GM19463 (cell line): ENCODE data around the gene NELL1.
"Not testable (repeated sequence)": the region's sequence is repeated elsewhere in the genome, so short reads cannot be mapped to it uniquely, and the experiment has no call there.

Source experiments
- ATAC-seq: cut with Tn5 transposase; IDR thresholded peaks from one replicate; pipeline ENCODE4 v1.9.1; 2021; ENCODE audit warnings: mild to moderate bottlenecking, moderate library complexity; ENCODE audit not compliant: unreplicated experiment

NELL1 gene

DNA sequence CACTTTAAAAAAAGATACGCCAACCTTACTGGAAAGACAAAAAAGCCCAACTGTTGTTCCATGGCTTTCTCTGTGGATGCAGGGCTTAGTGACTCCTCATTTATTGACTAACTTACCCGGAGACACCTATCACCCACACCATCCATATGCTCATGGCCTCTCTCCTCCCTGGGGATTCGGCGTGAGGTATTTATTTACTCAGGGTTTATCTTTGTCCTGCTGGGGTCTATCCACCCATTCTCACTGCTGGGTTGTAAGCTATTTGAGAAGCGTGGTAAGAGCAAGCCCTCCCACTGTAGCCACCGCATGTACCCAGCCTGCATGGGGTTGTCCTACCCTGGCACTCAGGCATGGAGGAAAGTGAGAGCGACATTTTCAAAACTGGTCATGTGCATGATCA is 93.6 kb downstream of the NELL1 start:
- no peak for ATAC-seq

DNA sequence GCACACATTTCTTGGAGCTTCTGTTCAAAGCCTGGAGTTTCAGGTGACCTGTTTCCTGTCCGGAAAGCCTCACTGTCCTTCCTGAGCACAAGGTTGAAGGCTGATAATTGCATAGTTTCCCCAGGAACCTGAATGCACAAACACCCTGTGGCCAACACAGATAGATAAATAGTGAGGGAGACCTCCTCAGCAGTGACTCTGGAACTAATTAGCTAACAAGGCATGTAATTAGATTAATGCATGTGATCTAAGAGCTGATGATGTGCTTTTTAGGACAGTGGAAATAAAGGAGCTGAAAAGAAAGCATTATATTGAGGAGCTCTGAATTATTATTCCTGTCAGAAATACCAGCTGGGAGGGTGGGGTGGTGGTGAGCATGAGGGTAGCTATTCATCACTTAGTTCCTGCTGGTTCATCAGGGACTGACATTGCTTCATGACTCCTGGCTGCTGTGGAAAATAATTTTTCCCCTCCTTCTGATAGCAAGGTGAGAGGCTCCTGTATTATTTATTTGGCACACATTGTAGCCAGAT is 101.1 kb downstream of the NELL1 start:
- no peak for ATAC-seq

DNA sequence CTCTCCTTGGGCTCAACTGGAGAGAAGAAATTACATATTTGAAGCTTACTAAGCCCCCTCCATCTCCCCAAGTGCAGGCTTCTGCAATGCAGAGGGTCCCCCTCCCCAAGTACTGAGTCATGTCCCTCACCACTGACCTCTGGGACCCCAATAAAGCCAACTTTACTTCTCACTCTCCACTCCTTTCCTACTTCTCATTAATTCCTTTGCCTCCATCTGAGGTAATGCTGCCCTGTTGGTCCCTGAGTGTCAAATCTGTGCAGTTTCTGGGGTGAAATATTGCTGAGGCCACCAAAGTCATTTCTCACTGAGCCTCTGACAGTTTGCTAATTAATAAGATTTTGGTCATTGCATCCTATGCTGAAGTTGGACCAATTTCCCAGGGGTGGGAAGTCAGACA is 101.6 kb downstream of the NELL1 start:
- no peak for ATAC-seq

DNA sequence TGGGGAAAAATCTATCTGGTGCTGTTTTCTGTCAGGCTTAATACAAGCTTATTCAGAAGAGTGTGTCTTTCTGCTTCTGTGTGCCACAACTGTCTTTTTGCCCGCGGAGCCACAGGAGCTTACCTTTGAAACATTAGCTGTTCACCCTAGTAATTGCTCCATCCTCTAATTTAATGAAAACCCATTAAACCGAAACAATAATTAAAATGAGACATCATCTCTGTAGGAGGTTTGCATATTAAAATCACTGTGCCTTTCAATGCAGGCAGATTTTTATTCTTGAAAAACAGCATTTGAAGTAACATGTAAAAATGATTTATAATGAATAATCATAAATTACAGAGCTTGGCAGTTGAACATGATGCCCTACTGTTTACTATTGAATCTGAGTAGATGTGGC is 102.3 kb downstream of the NELL1 start:
- no peak for ATAC-seq

DNA sequence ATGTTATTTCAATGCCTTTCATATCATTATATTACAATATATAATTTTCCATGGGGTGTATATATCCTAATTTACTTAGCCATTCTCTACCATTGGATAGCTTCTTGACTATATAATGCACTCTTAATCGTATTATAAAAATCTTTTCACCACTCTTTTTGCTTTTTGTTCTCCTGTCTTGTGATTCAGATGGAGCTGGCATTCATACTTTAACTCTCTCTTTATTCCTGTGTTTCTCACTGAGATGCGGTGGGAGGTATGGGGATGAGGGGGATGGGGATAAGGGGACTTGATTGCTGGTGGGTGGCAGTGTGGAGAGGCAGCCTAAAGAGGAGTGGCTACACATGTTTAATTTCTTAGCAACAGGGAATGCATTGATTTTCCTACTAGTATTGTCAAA is 105.9 kb downstream of the NELL1 start:
- no peak for ATAC-seq

DNA sequence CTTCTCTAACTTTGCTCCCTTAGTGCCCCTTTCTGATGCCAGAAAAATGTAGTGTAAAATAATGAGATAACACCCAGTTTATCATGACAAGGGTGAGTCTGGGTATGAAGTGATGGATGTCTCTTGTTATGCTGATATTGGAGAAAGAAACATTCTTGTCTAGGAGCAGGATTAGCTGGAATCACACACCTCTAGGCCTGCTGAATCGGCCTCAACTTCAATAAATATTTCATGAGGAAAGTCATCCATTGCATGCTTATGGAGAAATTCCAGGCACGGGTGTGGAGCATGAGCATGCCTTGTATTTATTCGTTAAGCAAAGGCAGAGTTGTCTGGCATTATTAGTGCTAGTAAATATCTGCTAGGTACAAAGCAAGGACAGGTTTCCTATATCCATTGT is 113.4 kb downstream of the NELL1 start:
- no peak for ATAC-seq

DNA sequence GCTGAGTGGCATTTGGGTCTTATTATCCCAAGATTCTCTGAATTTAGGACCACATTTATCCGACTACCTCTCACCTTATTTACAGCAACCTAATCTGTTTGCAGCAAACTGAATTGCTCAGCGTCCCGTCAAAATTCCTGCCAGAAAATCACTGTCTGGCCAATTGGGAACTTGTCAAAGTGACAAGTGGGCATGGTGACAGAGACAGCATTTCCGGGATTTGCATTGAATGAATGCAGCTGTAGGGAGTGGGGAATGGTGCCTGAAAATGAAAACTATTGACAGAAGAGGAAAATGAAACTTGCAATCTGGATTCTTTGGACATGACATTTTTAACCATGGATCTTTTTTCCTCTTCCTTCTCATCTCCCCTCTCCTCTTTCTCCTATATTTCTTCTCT is 113.8 kb downstream of the NELL1 start:
- ATAC-seq = no peak

DNA sequence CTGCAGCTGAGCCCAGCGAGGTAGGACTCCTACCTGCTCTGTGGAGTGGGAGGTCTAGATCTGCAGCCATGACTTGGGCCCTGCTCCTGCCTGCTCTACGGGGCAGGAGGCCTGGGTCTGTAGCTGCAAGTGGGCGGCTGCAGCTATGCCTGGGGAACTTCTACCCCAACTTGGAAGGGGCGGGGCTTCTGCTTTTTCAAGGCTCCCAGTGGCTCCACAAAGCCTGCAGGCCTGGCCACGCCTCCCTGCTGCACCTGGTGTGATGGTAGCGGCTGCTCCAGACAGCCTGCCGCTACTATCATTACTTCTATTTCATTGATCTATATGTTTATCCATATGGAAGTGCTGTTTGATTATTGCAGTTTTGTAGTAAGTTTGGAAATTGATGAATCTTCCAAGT is 121.2 kb downstream of the NELL1 start:
- ATAC-seq = no peak

DNA sequence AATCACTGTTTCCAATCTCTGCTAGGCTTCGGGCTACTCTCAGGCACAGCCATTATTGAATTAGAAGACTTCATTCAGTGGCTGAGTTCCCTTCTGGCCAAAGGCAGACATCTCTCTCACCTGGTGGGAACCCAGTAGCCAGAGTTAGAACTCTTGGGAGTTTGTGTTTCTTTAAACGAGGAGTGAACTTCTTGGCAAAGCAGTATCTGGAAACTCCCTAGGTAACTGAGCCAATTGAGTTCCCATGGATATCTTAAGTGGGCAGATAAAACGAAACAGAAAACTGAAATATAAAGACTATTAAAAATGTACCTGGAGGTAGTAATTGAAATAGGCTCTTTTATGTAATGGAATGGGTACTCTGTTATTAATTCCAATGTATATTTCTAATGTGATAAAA is 125.6 kb downstream of the NELL1 start:
- no peak for ATAC-seq

DNA sequence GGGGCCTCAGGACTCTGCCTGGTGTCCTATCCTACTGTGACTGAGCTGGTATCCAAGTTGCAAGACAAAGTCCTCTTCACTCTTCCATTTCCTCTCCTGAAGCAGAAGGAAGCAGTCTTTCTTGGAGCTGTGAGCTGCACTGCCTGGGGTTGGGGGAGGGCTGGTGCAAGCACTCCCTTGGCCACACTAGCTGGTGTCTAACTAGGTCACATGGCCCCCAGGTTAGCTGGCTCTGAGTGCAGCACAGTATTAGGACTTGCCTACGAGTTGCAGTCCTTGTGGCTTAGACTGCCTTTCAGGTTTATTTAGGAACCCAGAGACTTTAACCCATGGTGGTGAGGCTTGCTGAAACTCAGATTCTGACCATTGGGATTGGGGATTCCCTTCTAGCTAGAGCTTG is 138.9 kb downstream of the NELL1 start:
- no peak for ATAC-seq

DNA sequence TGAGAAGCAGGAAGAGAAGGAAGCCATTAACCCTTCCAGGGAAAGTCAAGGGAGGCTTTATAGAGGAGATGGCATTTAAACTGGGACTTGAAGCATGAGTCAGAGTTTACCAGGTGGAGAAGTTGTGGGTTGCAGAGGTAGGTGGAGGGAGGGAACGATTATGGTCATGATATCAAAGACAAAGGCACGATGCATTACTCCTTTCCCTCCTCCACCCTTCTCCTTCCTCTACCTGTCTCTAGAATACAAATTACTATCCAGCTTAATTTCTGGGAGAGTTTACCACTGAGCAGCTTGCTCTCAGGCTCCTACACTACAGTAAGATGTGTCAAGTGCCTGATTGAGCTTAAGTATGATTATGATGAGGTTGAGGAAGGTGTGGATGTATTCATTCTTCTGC is 151.7 kb downstream of the NELL1 start:
- ATAC-seq = no peak

DNA sequence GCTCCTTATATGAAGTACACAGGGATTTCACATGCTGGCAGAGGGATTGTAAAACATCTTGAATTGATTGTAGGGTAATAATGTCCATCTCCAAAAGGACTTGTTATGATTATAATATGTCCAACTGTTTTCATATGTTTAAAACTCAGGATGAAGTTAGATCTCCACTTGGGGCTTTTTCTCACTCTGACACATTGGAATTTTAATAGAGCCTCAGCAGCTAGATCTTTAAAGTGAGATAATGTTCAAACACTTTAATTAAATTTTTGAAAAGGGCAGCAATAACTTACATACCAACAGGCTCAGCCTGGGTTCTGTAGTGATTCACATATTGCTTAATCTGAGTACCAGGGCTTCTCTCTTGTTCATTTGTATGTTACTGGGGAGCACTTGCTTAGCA is 152.1 kb downstream of the NELL1 start:
- ATAC-seq = no peak

DNA sequence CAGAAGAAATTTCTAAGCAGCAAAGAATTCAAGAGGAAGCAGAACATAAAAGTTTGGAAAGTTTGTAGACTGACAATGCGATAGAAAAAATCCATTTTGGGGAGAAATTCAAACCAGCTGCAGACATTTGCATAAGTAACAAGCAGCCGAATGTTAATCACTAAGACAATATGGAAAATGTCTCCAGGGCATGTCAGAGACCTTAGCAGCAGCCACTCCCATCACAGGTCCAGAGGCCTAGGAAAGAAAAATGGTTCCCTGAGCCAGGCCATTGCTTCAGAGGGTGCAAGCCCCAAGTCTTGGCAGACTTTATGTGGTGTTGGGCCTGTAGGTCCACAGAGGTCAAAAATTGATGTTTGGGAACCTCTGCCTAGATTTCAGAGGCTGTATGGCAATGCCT is 155.4 kb downstream of the NELL1 start:
- no peak for ATAC-seq

DNA sequence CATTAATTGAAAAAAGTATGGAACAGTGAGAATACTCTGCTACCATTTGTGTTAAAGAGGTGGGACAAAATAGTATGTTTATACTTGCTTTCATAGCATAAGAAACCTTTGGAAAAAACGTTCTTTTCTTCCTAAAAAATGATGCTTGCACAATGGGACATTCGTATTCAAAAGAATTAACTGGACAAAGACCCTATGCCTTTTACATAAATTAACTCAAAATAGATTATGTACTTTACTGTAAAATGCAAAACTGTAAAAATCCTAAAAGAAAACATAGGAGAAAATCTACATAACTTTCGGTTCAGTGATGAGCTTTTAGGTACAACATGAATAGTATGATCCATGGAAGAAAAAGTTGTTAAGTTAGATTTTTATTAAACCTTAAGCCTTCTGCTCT is 166.2 kb downstream of the NELL1 start:
- ATAC-seq = no peak

DNA sequence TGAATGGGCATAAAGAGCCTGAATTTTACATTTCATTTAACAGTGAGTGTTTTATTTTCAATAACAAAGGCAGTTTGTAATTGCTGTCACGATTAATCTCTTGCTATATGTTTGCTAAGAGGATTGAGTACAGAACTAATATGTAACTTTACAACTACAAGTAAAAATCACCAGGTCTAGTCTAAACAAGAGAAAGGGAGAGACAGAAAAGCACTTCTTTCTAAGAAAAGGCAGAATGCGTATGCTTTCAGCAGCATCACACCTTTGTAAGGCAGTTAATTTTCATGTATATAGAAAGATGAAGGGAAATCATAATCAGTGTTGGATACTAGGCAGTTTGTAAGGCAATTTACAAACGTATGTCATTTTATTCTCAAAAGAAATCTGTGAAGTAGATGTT is 169.8 kb downstream of the NELL1 start:
- ATAC-seq = no peak

DNA sequence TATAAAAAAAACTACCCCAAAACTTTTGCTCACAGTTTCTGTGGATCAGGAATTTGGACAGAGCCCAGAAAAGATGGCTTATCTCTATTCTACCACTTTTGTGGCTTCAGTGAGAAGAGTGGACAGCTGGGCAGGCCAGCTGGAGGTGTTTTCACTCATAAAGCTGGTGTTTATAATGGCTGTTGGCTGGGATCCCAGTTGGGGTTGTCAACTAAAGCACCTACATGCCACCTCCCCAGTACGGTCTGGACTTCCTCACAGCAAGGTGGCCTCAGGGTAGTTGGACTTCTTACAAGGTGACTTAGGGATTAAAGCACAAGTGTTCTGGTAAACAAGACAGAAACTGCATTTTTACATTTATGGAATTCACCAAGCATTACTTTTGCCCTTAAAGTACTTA is 171.0 kb downstream of the NELL1 start:
- ATAC-seq = no peak

DNA sequence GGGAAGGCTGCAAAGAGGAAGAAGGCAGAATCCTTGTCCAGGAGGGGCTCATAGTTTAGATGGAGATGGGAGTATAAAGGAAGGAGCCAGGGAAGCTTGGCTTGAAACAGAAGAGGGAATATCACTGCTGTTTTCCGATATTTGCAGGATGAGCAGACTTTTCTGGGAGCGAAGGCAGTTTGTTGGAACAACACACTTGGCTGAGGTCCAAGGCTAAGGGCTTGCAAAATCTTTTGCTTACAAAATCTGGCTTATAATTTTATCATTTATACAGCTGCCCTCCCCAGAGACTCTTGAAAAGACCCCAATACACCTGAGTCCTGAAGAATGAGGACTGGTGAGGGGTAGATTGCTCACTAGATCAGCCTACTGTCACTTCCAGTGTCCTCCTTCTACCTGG is 174.8 kb downstream of the NELL1 start:
- ATAC-seq = no peak

DNA sequence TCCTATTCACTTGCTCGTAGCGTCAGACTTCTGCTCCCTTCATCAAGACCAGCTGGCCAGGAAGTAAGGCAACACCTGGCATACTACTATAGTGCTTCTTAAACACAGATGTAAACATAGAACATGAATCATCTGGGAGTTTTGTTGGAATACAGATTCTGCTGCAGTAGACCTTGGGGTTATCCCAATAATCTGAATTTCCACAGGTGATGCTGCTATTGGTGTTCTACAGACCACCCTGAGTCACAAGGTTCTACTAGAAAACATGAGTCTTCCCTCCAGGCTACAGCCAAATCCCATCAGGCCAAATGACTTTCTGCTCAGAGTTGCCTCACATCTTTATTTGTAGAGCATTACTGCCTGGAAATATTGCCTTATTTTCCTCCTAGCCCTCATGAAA is 175.2 kb downstream of the NELL1 start:
- no peak for ATAC-seq

DNA sequence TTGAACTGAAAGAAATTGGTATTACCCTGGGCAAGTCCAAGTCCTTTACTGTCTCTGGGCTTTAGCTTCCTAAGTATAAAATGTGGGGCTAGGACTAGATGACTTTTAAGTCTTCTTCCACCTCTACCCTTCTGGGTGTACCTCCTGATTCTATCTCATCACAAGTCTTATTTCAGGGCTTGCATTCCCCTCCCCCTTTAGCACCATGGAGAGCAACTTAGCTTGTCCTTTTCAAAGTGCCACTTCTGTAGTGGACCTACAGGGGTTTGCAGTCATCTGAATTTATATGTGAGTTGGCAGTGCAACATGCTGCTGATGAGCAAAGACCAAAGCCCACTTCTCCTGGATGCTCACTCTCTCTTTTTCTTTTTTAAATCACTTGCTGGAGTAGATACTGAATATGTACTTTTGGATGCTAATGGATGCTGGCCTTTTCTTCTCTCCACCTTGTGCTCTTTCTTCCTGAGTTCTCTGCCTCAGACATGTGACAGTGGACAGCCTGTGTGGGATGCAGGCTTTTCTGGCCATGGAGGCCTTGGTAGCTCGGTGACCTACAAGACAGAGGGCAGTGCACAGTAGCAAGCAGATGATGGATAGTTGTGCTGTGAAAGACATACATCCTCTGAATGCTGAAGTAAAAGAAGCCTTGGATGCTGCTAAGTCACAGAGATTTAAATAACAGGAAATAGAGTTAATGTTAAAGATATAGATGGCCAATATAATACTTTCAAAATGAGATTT is 185.0 kb downstream of the NELL1 start:
- ATAC-seq = no peak

DNA sequence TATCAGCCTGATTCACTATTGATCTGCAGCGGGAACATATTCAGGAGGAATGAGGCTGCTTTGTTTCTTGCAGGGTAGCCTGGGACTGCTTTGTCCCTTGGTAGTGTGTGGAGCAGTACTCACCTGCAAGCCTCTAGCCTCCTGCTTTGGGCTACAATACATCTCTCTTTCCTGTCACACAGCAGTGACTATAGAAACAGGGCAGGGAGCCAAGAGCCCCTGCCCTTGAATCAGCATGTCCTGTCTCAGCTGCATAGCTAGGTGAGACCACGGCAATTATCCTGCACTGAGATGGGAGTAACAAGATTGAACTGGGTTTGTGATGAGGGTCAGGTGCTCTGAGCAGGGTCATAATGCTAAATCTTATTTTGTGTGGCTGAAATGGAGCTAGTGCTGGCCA is 191.9 kb downstream of the NELL1 start:
- no peak for ATAC-seq

DNA sequence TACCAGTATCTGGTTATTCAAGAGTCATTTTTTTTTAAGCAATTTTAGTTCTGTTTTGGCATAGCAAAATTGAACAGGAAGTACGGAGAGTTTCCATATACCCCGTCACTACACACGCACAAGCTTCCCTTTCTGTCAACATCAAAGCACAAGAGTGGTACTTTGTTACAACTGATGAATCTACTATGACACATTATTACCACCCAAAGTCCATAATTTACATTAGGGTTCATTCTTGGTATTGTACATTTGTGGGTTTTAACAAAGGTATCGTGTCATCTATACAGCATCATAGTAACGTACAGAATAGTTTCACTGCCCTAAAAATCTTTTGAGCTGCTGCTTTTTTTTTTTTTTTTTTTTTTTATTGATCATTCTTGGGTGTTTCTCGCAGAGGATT is 192.9 kb downstream of the NELL1 start:
- ATAC-seq = not testable (repeated sequence)

DNA sequence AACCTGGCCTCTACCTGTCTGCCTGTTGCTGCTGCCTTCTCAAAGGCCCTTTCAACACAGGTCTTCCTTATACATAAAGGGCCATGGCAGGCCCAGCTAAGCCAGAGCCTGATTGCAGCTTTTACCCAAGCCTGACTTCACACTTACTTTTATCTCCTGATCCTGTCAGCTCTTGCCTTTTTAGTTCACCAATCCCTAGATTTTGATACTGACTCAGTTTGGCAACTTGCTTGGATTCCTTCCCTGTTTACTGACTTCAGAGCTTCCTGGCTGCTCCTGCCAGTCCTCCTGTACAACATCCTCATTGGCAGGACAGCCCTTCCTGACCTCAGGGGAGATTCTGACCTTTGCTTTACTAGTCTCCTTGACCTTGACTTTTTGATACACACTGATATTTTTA is 195.2 kb downstream of the NELL1 start:
- ATAC-seq = no peak

DNA sequence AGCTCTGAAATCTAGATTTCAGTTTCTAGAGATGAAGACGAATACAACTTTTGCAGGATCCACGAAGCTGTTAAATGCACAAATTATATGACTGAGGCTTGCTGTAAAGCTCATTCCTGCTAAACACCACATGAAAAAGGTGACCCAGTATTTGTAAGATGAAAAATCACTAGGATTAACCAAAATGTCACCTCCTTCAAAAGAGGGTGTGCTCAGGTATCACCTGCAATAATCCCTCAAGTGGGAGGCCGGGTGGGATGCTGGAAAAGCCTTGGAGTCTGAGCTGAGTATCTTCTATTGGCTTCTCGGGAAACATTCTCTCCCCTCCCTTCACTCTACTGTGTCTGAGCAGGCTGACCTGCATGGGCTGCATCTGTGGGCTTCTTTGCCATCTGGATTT is 195.8 kb downstream of the NELL1 start:
- ATAC-seq = no peak
